ENCODE data around the gene ARL4C. TPM values are rescaled to one million over a fixed set of nuclear protein-coding genes. Genes with fewer than 3 reads are reported as not detected.

The ARL4C gene
- total RNA-seq, 2 donors from 2014 or later = 6.6 to 7.8 TPM

GRCh38 chr2:234502919-234503285, 6.0 kb upstream of the ARL4C start:
- H3K4me1 ChIP-seq = no peaks in the 10 kb centered on the region
- H3K27me3 ChIP-seq = no peaks in the 10 kb centered on the region
- no peak for TF ChIP-seq CTCF (IDR thresholded peaks at IDR 0.05)
- no peak for TF ChIP-seq POLR2A (IDR thresholded peaks at IDR 0.05)
- no peaks in the 10 kb centered on the region for H3K9me3 ChIP-seq
- H3K4me3 ChIP-seq = no peak overlapping the region
- no peak overlapping the region for H3K27ac ChIP-seq
- intact Hi-C loops (cut with DNase I) = no loop called here
- H3K36me3 ChIP-seq (replicated peaks in 1 of 2; ENCODE audit: insufficient read depth in 1 of 2, low read depth in 2 of 2) = no peaks in the 10 kb centered on the region
- WGBS, 2 donors = 37 to 44% methylated on average over 3 of the region's 3 CpGs
- DNase-seq (no peak), ATAC-seq (no peak)

- WGBS, 2 donors = 35 to 36% methylated on average over 3 of the region's 3 CpGs
- TF ChIP-seq POLR2A (IDR thresholded peaks at IDR 0.05) (no peak), CTCF (IDR thresholded peaks at IDR 0.05) (no peak)
- no peak overlapping the region for H3K4me3 ChIP-seq
- H3K27ac ChIP-seq = no peak overlapping the region
- H3K9me3 ChIP-seq = no peaks in the 10 kb centered on the region
- H3K4me1 ChIP-seq = no peaks in the 10 kb centered on the region
- ATAC-seq (peak; percentile 49), DNase-seq (peak in 2 of 4 donors; percentile 30 to 31)
- no peaks in the 10 kb centered on the region for H3K27me3 ChIP-seq
- intact Hi-C loops (cut with DNase I) = no loop called here
- no peaks in the 10 kb centered on the region for H3K36me3 ChIP-seq (replicated peaks in 1 of 2; ENCODE audit: insufficient read depth in 1 of 2, low read depth in 2 of 2)
These were observed 5.5 kb upstream of the ARL4C start for GRCh38 chr2:234502285-234502918.

- Histone ChIP-seq H3K4me3 (no peak overlapping the region), H3K27me3 (no peaks in the 10 kb centered on the region), H3K27ac (no peak overlapping the region), H3K9me3 (no peaks in the 10 kb centered on the region), H3K4me1 (peaks cover 9% of the 10 kb centered on the region), H3K36me3 (replicated peaks in 1 of 2; ENCODE audit: insufficient read depth in 1 of 2, low read depth in 2 of 2) (no peaks in the 10 kb centered on the region)
- no peak for TF ChIP-seq POLR2A (IDR thresholded peaks at IDR 0.05)
- TF ChIP-seq CTCF (IDR thresholded peaks at IDR 0.05) = peak in 5 of 7 experiments; percentile 11 to 63 (median 53)
- WGBS, 2 donors = 33 to 45% methylated on average over 9 of the region's 9 CpGs
- DNase-seq (peak; percentile 29 to 62 (median 52)), ATAC-seq (no peak)
- intact Hi-C loops (cut with DNase I) = no loop called here
These were observed 3.6 kb upstream of the ARL4C start for GRCh38 chr2:234500394-234501006.

- TF ChIP-seq POLR2A (IDR thresholded peaks at IDR 0.05) (no peak), CTCF (IDR thresholded peaks at IDR 0.05) (no peak)
- Histone ChIP-seq H3K4me3 (no peak overlapping the region), H3K27ac (peak overlapping the region in 3 of 4 donors; percentile 34 to 66 (median 46)), H3K9me3 (no peaks in the 10 kb centered on the region), H3K4me1 (peaks cover 10% of the 10 kb centered on the region), H3K36me3 (replicated peaks in 1 of 2; ENCODE audit: insufficient read depth in 1 of 2, low read depth in 2 of 2) (no peaks in the 10 kb centered on the region), H3K27me3 (no peaks in the 10 kb centered on the region)
- intact Hi-C loops (cut with DNase I) = loop anchor here (5.0 kb wide), 1 partner anchor 360 kb away; no protein-coding TSS in a partner anchor
- DNase-seq (no peak), ATAC-seq (no peak)
- 67 to 80% methylated on average over 14 to 34 of the region's 37 CpGs for WGBS, 2 donors
These were observed 834 bp upstream of the ARL4C start for GRCh38 chr2:234497594-234498235.

Data from body of pancreas (tissue), 4 donors.